NCI-H524 treated with DMSO at 0.1 percent for 48 hours (cell line): ENCODE data around the gene PGBD5.
A peak's percentile ranks its signal among the peaks of the same experiment; 100 is the strongest.

Experiments
- DNase-seq: peaks from one replicate; lab custom pipeline; 2025; lab: John Stamatoyannopoulos, UW

The PGBD5 gene

DNA sequence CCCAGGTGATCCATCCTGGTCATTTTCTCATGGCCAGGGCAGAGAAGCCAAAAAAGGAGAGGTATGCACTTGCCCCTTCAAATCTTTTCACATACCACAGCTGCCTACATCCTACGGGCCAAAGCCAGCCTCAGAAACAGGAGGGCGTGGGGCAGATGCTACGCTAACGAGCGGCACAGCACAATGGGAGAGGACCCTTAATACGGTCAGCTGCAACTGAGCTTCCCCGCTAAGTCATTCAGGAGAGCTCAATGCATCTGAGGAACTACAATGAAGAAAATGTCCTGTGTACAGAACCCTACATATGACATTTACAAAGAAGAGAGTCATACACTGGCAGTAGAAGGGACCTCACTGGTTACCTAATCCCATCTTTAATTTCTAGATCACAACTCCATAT is 78.2 kb downstream of the PGBD5 start:
- no peak for DNase-seq

DNA sequence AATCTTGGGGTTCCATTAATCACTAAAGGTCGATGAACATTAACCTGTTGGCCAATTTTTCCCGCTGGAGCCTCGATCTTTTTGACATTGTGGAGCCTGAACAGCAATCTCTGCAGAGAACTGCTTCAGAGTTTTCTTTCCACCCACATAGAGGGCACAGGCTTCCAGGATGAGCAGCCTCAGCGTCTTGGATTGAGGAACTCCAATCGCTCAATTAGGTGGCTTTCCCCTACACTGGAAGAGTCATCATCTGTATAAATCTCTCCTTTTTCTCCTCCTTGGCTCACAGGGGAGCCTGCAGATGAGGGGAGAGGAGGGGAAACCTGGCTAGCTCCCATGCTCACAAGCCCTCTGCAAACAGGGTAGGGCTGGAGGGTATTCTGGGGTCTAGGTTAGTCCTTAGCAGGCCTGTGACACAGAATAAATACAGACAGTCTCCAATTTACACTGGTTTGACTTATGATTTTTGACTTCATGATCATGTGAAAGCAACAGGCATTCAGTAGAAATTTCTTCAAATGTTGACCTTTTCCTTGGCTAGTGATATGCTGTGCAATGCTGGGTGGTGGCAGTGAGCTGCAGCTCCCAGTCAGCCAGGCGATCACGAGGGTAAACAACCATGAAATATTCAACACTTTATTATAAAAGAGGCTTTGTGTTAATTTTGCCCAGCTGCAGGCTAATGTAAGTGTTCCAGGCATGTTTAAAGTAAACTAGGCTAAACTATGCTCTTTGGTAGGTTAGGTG is 80.8 kb downstream of the PGBD5 start:
- no peak for DNase-seq

DNA sequence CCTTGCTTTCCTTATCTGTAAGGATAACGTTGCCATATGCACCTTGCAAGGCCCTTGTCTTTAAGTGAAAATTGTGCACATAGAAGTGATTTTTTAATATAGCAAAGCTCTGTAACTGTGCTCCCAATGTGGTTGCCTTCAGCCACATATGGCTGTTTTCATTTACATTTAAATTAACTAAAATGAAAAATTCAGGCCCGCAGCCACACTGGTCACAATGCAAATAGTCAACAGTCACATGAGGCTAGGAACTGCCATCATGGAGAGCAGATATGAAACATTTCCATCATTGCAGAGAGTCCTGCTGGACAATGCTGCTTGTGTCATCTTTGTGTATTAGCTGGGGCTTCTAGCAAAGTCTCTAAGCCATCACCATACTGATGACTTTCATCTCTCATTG is 83.4 kb downstream of the PGBD5 start:
- no peak for DNase-seq

DNA sequence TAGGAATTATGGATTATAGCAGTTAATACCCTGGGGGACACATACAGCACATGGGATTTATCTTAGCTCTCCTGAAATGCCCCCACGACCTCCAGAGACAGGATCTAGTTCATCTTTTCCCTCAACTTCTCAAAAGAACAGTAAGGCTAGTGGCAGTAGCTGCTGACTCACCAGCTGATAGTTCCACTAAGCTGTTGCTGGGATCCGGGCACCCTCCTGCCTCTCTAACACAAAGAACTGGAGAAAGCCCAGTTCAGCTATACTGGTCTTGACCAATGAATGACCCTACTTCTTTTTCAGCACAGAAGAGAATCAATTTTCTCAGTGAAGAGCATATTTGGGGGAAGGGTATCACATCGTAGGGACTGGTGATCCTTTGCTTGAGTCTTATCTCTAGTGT is 84.1 kb downstream of the PGBD5 start:
- no peak for DNase-seq

DNA sequence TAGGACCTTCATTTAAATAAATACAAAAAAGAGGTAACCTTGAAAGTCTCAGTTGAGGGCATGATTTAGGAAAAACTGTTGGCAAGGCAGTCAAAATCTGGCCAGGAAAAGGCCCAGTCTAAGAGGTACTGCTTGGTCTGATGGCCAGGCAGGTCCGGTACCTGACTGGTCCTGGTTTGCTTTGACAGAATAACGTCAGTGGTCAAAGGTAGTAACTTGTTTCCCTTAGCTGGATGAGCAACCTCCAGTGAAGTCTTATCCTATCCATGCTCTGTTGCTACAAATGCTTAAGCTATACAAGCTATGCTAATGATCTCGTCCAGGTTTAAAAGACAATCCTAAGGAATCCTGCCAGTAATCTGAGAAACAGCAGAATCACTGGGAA is 85.0 kb downstream of the PGBD5 start:
- no peak for DNase-seq

DNA sequence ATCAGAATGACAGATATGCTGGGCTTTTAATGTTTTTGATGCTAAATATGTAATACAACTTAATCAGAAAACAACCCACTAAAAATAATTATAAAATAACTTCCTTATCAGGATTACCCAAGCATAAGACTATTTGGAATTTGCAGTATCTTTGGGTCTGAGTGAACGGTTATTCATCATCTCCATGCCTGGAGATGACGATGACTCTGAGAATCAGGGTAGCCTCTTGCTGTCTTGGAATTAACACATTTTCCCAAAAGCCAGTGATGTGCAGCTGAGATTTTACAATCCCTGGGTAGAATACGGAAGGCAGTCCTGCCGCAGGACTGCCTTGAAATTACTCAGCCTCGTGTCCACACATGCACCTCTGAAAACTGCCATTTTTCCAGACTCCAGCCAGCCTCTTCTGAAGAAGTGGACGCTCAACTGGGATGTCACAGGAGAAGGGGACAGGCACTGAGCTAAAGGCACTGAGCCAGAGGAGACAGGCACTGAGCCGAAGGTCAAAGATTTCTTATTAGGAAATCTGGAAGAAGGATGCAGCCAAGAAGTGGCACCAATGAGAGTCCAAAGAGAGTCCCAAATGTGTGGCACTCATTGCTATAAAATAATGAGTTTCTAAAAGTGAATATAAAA is 85.5 kb downstream of the PGBD5 start:
- no peak for DNase-seq

DNA sequence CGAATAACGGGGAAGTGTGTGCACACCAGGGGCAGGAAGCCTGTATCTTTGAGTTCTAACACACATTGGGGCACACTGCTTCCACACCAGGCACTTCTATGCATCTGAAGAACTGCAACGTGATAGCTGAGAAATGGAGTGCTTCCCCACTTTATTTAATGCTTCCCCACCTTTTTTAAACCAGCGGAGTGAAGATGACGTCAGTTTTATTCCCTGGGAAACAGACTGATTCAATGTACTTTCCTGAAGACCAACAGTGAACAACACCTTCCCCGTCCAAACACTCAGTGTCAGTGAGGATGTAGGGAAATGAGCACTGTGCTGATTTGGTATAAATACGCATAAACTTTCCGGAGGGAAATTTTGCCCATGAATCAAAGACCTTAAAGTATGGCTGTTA is 87.1 kb downstream of the PGBD5 start:
- DNase-seq: no peak

DNA sequence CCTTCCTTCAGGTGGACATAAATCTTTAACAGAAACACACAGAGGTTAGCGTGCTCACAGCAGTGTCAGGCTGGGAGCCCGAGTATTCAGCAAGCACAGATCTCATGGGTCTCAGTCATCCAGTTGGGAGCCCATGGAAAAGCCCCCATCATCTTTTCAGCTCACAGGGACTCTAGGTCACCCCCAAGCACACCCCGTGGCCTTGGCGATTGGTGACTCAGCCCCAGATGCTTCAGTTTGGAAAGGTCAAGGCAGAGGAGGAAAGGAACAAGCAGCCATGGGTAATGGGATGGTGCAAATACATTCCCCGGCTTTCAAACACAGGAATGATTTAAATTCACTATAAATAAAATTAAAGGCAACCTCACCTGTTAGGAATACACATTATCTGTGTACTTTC is 88.9 kb downstream of the PGBD5 start:
- DNase-seq: no peak

DNA sequence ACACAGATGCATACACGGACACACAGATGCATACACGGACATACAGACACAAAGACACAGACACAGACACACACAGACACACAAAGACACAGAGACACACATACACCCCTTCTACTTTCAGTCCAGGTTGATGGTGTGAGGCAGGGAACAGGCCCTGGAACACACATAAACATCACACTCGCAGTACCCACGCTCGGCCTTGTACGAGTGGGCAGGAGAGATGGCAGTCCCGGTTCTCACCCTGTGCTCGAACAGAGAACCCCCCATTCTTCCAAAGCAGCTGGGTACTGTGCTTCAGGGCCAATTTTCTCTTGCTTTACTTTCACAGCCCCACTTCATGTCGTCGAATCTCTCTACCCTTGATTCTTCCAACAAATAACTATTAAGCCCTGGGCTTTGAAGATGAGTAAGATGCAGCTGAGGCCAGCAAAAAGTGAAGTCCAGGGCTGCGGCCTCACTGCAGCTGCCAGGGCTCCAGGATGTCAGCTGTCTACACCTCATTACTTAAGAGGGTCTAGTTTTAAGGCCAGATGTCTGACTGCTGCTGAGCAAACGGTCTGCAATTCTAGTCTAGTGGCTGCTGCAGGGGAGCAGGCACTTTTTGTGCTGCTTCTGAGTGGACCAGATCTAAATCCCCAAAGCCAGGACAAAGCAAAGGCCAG is 90.1 kb downstream of the PGBD5 start:
- DNase-seq: peak; percentile 6

DNA sequence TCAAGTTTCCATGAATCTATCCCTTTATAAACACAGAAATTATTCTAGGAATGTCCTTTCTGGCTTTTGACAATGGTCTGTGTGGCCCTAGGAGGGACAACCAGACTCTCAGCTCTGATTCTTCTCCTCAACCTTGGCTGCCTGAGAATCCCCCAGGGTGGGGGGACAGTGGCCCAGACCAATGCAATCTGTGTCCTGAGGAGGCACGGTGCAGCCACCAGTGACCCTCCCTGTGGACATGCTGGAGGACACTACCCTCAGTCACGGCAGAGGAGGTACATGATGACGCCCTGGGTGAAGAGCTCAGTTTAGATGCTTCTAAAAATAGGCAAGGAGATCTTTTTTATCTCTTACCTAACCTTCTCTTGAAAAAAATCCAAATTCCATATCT is 91.7 kb downstream of the PGBD5 start:
- DNase-seq: no peak

DNA sequence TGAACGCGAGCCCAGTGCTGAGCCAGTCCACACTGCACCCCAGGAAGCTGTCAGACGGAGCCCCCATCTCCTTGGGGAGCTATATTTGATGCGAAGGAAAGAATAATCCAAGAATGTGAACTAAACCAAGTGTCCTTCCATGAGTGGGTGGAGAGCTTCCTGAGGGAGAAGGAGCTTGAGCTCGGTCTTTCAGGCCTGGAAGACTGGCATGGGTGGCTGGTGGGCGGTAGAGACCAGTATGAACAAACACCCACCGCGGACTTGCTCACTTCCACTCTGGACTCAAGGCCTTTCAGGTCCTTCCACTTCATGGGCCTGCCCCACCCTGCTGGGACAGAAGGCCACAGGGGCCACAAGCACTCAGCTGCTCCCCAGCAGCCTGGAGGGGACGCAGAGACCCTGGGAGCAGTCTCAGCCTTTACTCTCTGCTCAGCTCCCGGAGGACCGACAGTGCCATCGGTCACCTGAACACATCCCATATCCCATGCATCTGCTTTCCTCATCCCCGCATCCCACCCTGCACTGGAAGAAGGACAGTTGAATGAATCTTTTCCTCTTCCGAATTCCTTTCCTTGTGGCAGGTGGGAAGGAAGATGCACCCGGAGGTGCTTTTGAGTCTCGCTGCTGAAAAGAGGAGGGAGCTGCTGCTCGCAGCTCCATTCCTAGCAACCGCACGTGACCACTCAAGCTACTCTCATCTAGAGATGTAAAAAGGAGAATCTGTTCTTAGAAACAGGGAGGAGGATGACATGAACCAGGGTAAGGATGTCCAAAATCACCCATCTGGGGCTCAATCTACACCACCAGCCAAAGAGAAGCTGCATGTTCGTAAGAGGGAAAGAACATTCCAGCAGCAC is 92.3 kb downstream of the PGBD5 start:
- DNase-seq: no peak

DNA sequence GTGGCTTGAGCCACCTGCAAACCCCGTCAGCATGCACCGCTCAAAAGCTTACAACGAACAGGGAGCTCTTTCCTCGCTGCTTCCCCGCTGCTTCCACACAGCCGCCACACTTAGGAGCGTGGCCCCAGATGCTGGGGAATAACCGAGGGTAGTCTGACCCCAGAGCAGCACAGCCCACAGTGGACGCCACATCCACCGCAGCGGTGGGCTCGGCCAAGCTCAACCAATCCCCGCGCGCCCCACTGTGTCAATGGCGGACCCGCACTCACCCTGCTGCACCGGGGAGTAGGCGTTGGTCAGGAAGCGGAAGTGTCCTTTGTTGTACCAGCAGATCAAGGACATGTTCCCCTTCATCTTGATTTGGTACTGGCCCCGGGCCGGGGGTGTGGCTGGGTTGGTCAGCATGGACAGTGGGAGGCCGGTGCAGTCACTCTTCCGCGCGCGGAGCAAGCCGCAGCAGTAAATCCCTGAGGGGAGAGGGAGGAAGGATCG is 93.5 kb downstream of the PGBD5 start:
- DNase-seq: no peak

DNA sequence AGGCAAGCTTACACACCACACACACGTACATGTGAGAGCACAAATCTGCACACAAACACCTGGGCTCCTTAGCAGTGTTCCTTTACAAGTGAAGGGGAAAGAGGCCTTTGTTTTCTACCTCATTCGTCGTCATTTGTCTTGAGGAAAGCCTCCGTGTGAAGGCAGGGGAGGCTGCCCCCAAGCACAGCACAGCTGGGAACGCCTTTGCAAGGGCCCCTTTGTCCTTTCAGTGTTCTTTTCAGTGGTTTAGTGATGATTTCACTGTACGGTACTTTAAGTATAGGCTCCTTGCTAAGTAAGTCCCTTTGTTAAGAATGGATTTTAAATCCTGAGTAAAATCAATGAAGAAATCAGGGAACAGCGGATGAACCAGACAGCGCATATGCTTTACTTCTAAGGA is 94.1 kb downstream of the PGBD5 start:
- DNase-seq: no peak

DNA sequence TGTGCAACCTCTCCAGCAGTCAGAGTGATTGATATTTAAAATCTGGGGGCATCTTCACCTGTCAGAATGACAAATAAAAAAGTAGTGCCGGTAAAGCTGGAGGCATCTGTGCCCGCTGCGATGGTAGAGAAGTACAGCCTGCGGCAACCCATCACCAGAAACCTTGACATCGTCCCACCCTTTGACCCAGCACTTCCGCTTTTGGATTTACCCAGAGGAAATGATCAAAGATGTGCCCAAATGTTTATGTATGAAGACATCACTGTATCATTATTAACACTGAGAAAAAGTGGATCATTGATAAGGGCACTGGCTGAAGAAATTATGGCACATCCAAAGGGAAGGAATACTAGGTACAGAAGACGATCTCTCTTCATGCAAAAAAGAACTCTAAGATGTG is 96.0 kb downstream of the PGBD5 start:
- DNase-seq: no peak

DNA sequence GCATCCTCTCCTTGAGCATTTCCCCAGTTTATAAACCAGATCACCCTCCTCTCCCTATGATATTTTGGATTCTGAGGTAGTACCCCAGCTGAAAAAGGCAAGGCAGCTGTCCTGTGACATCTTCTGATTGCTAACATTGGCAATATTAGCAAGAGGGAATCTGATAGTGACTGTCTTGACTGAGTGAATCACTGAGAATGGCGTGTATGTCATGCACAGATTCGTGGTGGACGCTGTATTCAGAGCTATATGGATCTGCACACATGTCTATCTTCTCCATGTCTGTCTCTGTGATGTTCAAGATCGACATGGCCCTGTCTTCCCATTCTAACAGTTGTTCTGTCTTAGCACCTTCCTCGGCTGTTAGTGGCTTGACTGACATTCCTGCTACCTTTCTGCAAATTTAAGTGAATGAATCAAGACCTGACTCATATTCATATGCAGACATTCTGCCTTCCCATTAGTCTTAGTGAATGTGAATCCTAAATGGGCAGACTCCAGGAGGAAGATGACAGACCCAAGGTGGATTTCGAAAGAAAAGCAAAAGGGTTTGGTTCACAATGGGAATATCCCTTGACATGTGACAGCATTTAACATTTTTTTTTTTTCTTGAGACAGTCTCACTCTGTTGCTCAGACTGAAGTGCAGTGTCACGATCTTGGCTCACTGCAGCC is 97.7 kb downstream of the PGBD5 start:
- no peak for DNase-seq

DNA sequence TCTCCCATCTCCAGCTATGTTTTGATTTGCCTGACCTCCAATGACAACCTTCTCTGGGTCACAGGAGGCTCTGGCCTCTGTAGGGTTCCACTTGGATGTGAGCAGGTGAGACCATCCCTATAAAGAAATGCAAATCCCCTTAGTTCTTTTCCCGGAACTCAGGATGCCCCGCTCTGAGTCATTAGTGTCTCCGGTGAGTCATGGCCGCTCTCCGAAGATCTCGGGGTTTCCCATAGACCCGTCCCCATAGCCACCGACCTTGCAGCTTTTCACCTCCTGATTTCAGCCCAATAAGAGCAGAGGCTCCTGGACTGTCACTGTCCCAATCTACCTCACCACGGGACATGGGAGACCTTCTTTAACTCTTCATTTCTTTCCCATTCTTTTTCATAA is 98.2 kb downstream of the PGBD5 start:
- no peak for DNase-seq

DNA sequence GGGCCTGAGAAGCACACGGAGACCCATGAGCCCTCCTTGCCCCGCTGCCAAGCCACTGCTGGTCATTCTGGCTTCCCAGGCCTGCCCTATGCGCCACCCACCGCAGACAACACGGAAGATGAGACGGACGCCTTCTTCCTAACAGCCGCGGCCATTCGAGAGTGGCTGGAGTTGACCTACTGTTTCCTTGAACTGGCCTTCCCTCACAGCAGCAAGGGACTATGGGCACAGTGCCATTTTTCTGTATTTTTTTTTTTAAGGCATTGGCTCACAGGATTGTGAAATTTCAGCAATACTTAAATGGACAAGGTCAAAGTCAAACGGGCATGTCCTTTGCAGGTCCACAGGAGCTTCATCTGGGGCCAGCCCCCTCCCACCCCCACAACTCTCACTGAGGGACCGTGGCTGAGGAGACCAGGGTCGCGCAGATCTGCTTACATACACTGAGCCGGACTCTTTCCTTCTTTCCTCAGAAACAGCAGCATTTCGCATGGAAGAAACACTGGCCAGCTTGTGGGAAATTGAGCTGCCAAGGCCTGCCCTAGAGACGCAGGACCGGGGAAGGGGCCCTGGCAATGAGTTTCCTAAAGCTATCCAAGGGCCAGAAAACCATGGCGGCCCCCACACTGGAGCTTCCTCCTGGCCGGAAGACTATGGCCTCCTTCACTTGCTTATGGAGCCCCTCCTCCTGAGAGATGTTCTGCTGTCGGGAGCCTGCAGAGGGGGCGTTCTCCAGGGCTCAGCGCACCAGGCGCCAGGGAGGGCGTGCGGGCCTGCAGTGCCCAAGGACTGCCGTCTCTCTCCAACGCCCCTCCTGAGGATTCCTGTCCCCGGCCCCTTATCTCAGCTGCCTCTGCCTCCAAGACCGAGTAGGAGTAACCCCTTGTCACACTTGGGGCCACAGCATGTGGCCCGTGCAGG is 98.9 kb downstream of the PGBD5 start:
- no peak for DNase-seq

DNA sequence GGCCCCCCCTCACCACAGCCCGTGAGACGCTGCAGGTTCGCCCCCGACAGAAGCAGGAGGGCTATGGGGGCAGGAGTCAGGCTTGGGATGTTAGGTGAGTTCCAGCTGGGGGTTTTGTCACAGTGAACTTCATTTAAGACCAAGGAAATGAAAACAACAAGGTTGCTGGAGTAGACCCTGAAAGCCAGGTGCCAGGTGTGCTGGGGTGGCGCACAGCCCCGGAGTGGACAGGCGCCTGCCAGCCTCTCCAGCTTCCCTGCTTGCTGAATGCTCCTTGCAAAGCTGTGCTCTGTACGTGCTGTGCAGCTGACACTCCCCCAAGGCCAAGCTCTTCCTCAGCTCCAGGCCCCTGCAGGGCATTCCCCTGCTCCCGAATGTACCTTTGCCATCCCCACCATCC is 102.4 kb downstream of the PGBD5 start:
- DNase-seq: no peak

DNA sequence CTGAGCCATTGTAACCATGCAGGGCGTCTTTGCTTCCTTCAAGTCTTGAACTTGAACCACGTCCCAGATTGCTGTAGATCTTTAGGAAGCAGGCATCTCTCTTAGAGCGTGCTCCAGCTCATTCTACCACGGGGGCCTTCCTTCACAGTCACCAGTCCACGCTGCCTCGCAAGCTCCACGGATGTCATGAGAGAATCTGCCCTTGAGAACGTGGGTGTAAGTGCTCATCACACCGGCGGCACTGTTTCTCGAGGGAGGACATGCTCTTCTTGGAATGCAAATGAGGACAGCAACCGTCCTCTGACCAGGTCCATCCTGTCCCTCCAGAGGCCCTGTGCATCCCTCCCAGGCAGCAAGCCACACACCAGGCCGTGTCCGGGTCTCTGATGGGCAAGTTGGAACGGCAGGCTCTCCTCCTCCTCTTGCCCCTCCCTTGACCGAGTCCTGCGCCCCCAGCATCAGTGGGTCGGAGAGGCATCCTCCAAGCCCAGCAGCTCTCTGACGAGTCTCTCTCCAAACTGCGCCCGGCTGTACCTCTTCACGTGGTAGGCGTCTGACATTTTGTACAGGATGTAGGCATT is 103.1 kb downstream of the PGBD5 start:
- DNase-seq: no peak

DNA sequence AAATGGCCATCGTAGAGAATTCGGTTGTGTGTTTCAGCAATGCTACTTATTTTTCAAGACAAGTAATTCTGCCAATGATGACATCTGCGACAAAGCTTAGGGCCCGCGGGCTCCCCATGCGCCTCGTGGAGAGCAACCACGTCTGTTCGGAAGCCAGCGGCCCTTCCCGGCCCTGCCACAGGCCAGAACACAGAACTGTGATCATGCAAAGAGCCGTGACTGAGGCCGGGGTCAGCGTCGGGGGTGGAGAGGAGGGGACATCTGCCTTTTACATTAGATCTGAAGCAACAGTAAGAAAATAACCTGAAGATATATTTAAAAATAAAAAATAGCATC is 103.7 kb downstream of the PGBD5 start:
- DNase-seq: no peak
